Activated B cell treated with CpG ODN at 0.5 μM for 24 hours (primary cell): ENCODE results near the gene KLK6. TPM values are rescaled to one million over a fixed set of nuclear protein-coding genes. Genes with fewer than 3 reads are reported as not detected.

Experiments
- ATAC-seq: fragments of 200-7000 bp; cut with Tn5 transposase; one replicate; pipeline ENCODE4 v1.10.0; 2021; ENCODE audit warnings: low read depth, mild to moderate bottlenecking, moderate library complexity
- CTCF ChIA-PET: fragments of 350-600 bp; sonication (Branson Sonifier 250); formaldehyde crosslinking; loops from one replicate; lab custom pipeline; 2021; ENCODE audit warnings: antibody characterized with exemption; lab: Charles Lee
- POLR2A ChIA-PET: fragments of 350-600 bp; sonication (Branson Sonifier 250); formaldehyde crosslinking; loops from one replicate; lab custom pipeline; 2021; ENCODE audit warnings: antibody characterized with exemption; lab: Charles Lee
- DNase-seq: peaks from one replicate; pipeline ENCODE4 v3.0.0; 2022
- H3K27ac Mint-ChIP-seq: one replicate; pipeline ENCODE4 v1.8.0; 2020; ENCODE audit warnings: mixed read lengths
- H3K27me3 Mint-ChIP-seq: one replicate; pipeline ENCODE4 v1.8.0; 2021; ENCODE audit warnings: mixed read lengths
- H3K36me3 Mint-ChIP-seq: one replicate; pipeline ENCODE4 v1.8.0; 2021; ENCODE audit warnings: low read depth, mixed read lengths
- H3K4me1 Mint-ChIP-seq: one replicate; pipeline ENCODE4 v1.8.0; 2021; ENCODE audit warnings: mixed read lengths
- H3K4me3 Mint-ChIP-seq: one replicate; pipeline ENCODE4 v1.8.0; 2020; ENCODE audit warnings: mild to moderate bottlenecking, mixed read lengths
- H3K9me3 Mint-ChIP-seq: one replicate; pipeline ENCODE4 v1.8.0; 2020; ENCODE audit warnings: mixed read lengths
- CTCF ChIP-seq: fragments of 200-600 bp; IDR thresholded peaks from one replicate; pipeline ENCODE4 v1.8.0; 2022; ENCODE audit warnings: antibody characterized with exemption, mild to moderate bottlenecking
- intact Hi-C: fragments of 100-400 bp; cut with micrococcal nuclease; formaldehyde crosslinking; loops from one replicate; pipeline ENCODE4 v1.15.1; 2024
- total RNA-seq: library from RNA; stranded (reverse); gene quantifications from 2 replicates; pipeline ENCODE4 v1.2.3, GENCODE V29; 2022

Gene KLK6
- total RNA-seq, 1 donor from 2014 or later, result not detected

GRCh38 chr19:50921426-50922316, 47.7 kb downstream of the KLK6 start:
- CTCF ChIA-PET, result interaction anchor here (0.6 to 2.5 kb wide), 32 partner anchors 13 to 1224 kb away, joined by 3 to 19 read pairs (median 5); partner anchors contain the start of gene JOSD2
- no peak for TF ChIP-seq CTCF

GRCh38 chr19:50916069-50916468, 53.3 kb downstream of the KLK6 start:
- intact Hi-C loops, result no loop called here
- H3K4me1 Mint-ChIP-seq, result no peaks in the 10 kb centered on the region

More at GRCh38 chr19:50921426-50922316, 47.7 kb downstream of the KLK6 start:
- intact Hi-C loops, result loop anchor here (1.0 to 5.0 kb wide), 7 partner anchors 39 to 565 kb away; partner anchors contain the start of gene CLEC11A
- Mint-ChIP-seq H3K36me3 (no peaks in the 10 kb centered on the region), H3K27ac (no peak overlapping the region), H3K9me3 (no peaks in the 10 kb centered on the region), H3K4me1 (peaks cover 10% of the 10 kb centered on the region), H3K27me3 (peaks cover 29% of the 10 kb centered on the region), H3K4me3 (no peak overlapping the region)
- POLR2A ChIA-PET, result interaction anchor here (0.6 to 1.3 kb wide), 5 partner anchors 25 to 410 kb away, joined by 3 to 10 read pairs (median 6); partner anchors contain the start of gene JOSD2
- DNase-seq, result no peak
- ATAC-seq, result peak; percentile 21

GRCh38 chr19:50912727-50913716, 56.4 kb downstream of the KLK6 start:
- peaks cover 13% of the 10 kb centered on the region for H3K4me1 Mint-ChIP-seq
- H3K36me3 Mint-ChIP-seq, result no peaks in the 10 kb centered on the region
- intact Hi-C loops, result no loop called here
- peak; percentile 33 for ATAC-seq
- H3K4me3 Mint-ChIP-seq, result peak overlapping the region; percentile 25
- no peaks in the 10 kb centered on the region for H3K9me3 Mint-ChIP-seq
- no peak overlapping the region for H3K27ac Mint-ChIP-seq
- peaks cover 34% of the 10 kb centered on the region for H3K27me3 Mint-ChIP-seq
- TF ChIP-seq CTCF, result no peak
- no peak for DNase-seq
- ChIA-PET CTCF (no interaction called here), POLR2A (no interaction called here)

More at GRCh38 chr19:50916069-50916468, 53.3 kb downstream of the KLK6 start:
- TF ChIP-seq CTCF, result no peak
- Mint-ChIP-seq H3K27me3 (peaks cover 15% of the 10 kb centered on the region), H3K27ac (no peak overlapping the region), H3K4me3 (no peak overlapping the region), H3K36me3 (no peaks in the 10 kb centered on the region), H3K9me3 (no peaks in the 10 kb centered on the region)
- no peak for ATAC-seq
- CTCF ChIA-PET, result no interaction called here
- no peak for DNase-seq
- POLR2A ChIA-PET, result no interaction called here

- intact Hi-C loops, result no loop called here
- Mint-ChIP-seq H3K36me3 (no peaks in the 10 kb centered on the region), H3K9me3 (no peaks in the 10 kb centered on the region), H3K4me3 (no peak overlapping the region), H3K4me1 (peaks cover 13% of the 10 kb centered on the region), H3K27me3 (peaks cover 36% of the 10 kb centered on the region), H3K27ac (no peak overlapping the region)
- no peak for TF ChIP-seq CTCF
- POLR2A ChIA-PET, result no interaction called here
- DNase-seq (no peak), ATAC-seq (no peak)
- CTCF ChIA-PET, result no interaction called here
Measured at GRCh38 chr19:50912102-50912599, 57.2 kb downstream of the KLK6 start.
